ENCODE results near the gene INHBC.
"Not testable (repeated sequence)": the region's sequence is repeated elsewhere in the genome, so short reads cannot be mapped to it uniquely, and the experiment has no call there.

INHBC gene

GRCh38 chr12:57487597-57488401 is 53.2 kb downstream of the INHBC start, which contains the start of gene MARS1:
TSS of gene MARS1 (plus strand) at chr12:57488068. CDS start at chr12:57488091, 23 bp downstream.
- DNase-seq, result peak; percentile 98

- no peak for DNase-seq
Observed at GRCh38 chr12:57488402-57489156, 54.0 kb downstream of the INHBC start.

DNA sequence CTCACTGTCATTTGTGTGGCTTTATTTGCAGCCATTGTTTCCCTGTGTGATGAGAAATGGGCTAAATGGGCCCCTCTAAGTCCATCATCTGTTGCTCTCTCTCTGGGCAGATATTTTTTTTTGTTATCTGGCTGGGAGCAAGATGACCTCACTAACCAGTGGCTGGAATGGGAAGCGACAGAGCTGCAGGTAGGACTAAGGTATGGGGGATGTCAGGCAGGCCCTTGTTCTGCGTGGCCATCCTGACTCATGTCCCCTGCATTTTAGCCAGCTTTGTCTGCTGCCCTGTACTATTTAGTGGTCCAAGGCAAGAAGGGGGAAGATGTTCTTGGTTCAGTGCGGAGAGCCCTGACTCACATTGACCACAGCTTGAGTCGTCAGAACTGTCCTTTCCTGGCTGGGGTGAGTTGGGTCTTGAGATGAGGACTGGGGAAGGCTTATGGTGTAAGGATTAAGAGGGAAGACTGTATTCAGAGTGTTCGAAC is 54.6 kb downstream of the INHBC start:
- DNase-seq, result peak; percentile 34

GRCh38 chr12:57490126-57490525 is 55.5 kb downstream of the INHBC start:
- DNase-seq, result no peak

- no peak for DNase-seq
Observed at GRCh38 chr12:57491393-57492280, 57.1 kb downstream of the INHBC start.

DNA sequence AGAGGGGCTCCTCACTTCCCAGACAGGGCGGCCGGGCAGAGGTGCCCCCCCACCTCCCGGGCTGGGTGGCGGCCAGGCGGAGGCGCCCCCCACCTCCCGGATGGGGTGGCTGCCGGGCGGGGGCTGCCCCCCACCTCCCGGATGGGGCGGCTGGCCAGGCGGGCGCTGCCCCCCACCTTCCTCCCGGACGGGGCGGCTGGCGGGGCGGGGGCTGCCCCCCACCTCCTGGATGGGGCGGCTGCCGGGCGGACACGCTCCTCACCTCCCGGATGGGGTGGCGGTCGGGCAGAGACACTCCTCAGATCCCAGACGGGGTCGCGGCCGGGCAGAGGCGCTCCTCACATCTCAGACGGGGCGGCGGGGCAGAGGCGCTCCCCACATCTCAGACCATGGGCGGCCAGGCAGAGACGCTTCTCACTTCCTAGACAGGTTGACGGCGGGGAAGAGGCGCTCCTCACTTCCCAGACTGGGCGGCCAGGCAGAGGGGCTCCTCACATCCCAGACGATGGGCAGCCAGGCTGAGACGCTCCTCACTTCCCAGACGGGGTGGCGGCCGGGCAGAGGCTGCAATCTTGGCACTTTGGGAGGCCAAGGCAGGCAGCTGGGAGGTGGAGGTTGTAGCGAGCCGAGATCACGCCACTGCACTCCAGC is 60.6 kb downstream of the INHBC start:
- not testable (repeated sequence) for DNase-seq

GRCh38 chr12:57496822-57497221 is 62.2 kb downstream of the INHBC start:
- no peak for DNase-seq

- no peak for DNase-seq
Observed at GRCh38 chr12:57497223-57498131, 62.9 kb downstream of the INHBC start.

DNA sequence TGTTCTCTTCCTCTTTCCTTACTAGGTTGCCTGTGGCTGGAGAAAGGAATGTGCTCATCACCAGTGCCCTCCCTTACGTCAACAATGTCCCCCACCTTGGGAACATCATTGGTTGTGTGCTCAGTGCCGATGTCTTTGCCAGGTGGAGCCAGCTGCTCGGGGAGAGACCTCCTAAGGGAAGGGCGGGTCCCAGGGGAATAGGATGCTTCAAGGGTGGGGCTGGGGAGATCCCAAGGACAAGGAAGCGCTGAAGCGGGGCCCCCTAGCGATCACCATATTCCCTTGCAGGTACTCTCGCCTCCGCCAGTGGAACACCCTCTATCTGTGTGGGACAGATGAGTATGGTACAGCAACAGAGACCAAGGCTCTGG is 63.5 kb downstream of the INHBC start:
- no peak for DNase-seq

DNA sequence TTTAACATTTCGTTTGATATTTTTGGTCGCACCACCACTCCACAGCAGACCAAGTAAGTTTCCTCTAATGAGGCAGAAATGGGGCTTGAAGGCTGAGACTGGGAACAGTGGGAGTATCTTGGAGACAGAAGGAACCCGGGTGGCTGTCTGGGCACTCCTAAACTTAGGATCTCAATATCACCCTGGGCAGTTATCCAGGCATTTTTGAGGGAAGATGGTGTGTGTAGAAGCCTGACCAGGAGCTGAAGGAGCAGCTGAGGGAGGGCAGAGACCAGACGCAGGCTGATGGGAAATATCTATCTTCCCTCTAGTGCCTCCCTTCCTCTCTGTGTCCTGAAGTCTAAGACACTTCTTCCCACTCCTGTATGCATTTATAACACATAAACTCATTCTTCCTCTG is 64.0 kb downstream of the INHBC start:
- DNase-seq, result no peak

- DNase-seq, result no peak
Observed at GRCh38 chr12:57500213-57500612, 65.6 kb downstream of the INHBC start.

Data from fibroblast of skin of right biceps (primary cell).